ENCODE measurements around the gene PSAP.

DNA sequence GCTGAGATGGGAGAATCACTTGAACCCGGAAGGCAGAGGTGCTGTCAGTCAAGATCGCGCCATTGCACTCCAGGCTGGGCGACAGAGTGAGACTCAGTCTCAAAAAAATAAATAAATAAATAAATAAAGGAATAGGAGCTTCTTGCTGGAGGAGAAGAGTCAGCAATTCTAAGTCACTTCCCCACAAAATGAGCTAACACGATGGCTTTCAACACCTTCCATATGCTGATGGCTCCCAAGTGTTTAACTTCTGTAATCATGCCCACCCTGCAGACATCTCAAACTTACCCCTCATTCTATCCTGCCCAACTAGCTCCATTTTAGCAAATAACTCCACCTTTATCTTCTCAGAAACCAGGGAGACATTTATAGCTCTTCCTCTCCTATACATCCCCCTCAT lies 21.2 kb downstream of the PSAP start:
- TF ChIP-seq, protein P1, sequence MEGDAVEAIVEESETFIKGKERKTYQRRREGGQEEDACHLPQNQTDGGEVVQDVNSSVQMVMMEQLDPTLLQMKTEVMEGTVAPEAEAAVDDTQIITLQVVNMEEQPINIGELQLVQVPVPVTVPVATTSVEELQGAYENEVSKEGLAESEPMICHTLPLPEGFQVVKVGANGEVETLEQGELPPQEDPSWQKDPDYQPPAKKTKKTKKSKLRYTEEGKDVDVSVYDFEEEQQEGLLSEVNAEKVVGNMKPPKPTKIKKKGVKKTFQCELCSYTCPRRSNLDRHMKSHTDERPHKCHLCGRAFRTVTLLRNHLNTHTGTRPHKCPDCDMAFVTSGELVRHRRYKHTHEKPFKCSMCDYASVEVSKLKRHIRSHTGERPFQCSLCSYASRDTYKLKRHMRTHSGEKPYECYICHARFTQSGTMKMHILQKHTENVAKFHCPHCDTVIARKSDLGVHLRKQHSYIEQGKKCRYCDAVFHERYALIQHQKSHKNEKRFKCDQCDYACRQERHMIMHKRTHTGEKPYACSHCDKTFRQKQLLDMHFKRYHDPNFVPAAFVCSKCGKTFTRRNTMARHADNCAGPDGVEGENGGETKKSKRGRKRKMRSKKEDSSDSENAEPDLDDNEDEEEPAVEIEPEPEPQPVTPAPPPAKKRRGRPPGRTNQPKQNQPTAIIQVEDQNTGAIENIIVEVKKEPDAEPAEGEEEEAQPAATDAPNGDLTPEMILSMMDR (IDR thresholded peaks at IDR 0.05): no peak
- TF ChIP-seq POLR2A (IDR thresholded peaks at IDR 0.05): no peak
